GM18951 (cell line): Measurements from ENCODE around the gene NPBWR2.

Experiments
- POLR2A ChIP-seq: IDR thresholded peaks from 4 replicates; pipeline ENCODE4 v1.6.1; 2011; ENCODE audit warnings: mild to moderate bottlenecking; ENCODE audit not compliant: insufficient read length, insufficient read depth; ENCODE audit errors: extremely low read depth
- in situ Hi-C: fragments of 300-500 bp; cut with MboI; formaldehyde crosslinking; loops from one replicate; pipeline ENCODE4 v1.12.0; 2022; ENCODE audit warnings: low sequenced_read_pairs, mixed read lengths, inconsistent platforms; ENCODE audit not compliant: unreplicated experiment

Gene NPBWR2

DNA sequence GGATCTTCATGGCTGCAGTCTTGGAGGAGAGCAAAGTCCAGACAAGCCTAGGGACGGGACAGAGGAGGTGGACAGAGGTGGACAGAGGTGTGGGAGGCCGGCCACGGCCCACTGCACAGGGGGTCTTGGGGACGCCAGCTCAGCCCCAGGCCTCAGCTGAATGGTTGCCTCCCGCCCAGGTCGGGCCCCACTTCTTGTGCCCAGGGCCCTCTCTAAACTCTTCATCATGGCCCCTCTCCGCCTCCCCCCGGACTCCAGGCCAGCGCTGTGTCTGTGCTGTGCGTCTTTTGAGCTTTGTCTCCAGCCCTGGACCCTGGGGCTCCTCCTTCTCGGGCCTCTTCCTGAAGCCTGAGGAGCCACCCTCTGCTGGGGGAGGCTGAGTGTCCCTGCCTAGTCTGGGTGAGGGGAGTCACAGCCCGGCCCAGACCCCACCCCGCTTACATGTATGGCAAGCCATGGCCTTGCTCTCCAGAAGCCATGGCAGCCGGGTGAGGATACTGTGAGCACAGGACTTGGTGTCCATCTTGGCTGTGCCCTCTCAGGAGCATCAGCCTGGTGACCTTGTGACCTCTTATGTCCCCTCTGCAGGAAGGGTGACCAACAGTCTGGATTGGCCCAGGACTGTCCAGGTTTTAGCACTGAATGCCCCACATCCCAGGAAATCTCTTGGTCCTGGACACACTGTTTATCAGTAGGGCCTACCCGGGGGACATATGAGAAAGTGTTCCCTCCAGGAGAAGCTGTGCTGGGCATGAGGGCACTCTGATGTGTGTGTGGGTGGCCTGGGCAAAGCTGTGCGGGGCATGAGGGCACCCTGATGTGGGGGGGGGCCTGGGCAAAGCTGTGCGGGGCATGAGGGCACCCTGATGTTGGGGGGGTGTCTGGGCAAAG, 9.4 kb upstream of the NPBWR2 start:
- no peak for TF ChIP-seq POLR2A

DNA sequence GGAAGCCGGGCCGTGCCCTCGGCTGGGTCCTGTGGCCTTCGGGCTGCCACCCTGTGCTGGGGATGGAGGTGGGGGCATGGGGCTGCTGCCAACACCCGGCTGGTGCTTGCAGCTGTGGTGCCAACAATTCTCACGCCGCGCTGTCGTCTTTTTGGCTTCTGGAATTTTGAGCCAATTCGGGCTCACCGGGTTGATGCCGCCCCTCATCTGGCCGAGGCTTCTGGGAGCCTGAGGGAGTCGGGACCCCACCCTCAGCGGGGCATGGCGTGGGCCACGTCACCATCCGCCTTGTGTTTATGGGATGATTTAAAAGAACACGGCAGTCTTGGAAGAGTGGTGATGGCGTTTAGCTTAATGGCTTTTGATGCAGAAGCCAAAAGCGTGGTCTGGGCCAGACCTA, 8.7 kb upstream of the NPBWR2 start:
- TF ChIP-seq POLR2A = no peak
- in situ Hi-C loops = no loop called here

More for the DNA sequence above, 9.4 kb upstream of the NPBWR2 start:
- in situ Hi-C loops = no loop called here

DNA sequence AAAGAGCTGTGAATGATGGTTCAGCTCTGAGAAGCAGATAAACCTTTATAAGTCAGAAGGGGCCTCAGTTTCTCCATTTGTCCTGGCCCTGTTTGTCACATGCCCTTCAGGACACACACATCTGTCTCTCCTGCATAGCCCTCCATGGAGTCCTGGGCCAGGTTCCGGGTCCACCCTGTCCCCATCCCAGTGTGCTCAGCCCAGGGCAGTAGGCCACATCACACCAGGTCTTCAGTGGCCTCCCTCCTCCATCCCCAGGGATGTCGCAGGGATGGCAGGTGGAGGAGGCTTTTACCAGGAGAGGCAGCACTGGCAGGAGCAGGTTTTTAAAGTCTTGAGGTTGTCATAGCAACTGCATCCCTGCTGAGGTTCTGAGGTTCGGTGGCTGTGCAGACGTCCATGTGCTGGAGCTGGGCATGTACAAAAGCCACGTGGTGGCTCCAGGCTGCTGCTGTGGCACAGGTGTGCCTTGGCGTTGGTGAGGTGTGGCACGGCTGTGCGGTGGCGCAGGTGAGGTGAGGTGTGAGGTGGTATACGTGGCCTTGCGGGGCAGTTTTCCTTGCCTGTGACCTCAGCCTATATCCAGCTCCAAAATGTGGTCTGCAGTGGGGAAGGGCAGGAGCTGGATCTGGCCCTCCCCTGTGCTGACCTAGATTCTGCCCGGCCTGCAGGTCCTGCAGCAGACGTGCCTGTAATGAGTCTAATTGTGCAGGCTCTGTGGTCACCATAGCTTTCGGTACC, 8.0 kb upstream of the NPBWR2 start:
- in situ Hi-C loops = no loop called here
- no peak for TF ChIP-seq POLR2A

DNA sequence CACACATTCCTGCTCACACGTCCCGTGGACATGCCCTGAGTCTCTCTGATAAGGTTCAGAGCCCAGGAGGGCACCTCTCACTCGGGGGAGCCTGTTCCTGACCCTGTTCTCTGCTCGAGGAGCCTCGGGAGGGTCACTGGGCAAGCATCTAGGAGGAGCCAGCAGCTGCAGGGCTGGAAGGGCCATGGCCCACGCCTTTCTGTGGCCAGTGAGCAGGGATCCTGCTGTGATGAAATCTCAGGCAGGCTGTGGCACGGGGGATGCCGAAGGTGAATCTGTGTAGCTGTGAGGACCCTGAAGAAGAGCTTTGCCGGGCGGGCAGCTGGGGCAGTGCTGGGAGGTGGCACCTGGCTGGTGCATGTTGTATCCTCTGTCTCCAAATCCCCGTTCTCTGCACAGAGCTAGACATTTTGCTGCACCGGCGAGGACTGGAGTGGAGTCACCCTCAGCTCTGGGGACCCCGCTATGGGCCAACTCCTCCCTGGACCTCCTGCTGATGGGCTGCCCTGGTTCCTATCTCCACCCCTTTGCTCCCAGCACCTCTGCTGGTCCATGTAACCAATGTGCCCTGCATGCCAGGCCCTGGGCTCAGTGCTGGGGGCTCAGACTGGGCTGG, 7.1 kb upstream of the NPBWR2 start:
- in situ Hi-C loops = no loop called here
- TF ChIP-seq POLR2A = no peak

DNA sequence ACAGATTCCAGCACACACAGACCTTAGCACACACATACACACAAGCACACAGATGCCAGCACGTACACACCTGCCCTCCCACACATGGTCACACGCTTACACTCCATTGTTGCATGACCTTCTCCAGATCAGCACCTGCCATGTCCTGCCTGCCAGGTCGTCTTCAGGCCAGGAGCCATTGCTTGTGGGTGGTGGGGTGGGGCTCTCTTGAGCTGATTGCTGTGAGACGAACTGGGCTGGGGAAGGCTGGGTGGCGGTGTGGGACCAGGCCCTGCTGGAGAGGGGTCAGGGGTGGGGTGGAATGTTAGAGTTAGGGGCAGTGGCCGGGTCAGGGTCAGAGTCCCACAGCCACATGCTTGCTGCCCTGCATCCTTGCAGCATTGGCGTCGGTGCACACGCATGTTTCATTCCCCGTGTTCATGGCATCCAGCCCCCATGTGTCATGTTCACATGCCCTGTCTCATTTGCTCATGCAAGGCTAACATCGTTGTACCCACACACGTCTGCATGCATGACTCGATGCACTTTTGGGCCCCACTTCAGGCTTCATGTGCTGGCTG, 6.5 kb upstream of the NPBWR2 start:
- in situ Hi-C loops = no loop called here
- no peak for TF ChIP-seq POLR2A

GRCh38 chr20:64113444-64113775, 6.0 kb upstream of the NPBWR2 start:
- TF ChIP-seq POLR2A = no peak
- in situ Hi-C loops = no loop called here

GRCh38 chr20:64112691-64113443, 5.5 kb upstream of the NPBWR2 start:
- TF ChIP-seq POLR2A = no peak
- in situ Hi-C loops = no loop called here

GRCh38 chr20:64111841-64112641, 4.7 kb upstream of the NPBWR2 start:
- in situ Hi-C loops = no loop called here
- no peak for TF ChIP-seq POLR2A

DNA sequence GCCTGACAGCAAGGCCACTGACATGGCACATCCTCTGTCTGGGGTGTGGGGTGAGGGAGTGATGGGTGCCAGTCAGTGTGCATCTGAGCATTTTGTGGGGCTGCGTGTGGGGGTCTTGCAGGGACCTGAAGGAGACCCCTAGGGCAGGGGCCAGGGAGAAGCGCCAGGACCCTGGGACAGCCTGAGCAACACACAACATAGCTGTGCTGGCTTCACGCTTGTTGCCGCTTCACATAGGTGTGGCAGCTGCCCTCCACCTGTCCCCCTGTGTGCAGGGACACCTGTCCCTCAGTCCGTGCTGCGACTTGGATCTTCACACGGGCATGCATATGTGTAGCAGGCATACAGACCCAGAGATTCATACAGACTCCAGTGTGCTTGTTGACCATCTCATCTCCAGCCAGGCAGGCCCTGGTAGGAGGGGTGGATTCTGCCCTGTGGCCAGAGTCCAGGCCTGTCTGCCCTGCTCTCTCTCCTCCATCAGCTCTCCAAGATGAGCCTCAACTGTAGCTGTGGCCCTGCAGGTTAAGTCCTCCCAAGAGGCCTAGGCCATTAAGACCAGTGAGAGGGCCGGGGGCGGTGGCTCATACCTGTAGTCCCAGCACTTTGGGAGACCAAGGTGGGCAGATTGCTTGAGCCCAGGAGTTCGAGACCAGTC, 3.2 kb upstream of the NPBWR2 start:
- no peak for TF ChIP-seq POLR2A
- in situ Hi-C loops = no loop called here

GRCh38 chr20:64109831-64110391, 2.5 kb upstream of the NPBWR2 start:
- no peak for TF ChIP-seq POLR2A
- in situ Hi-C loops = no loop called here
